ENCODE data around the gene PLEKHM2.

The PLEKHM2 gene

GRCh38 chr1:15737324-15738319, 53.5 kb downstream of the PLEKHM2 start:
- TF ChIP-seq, protein P1, sequence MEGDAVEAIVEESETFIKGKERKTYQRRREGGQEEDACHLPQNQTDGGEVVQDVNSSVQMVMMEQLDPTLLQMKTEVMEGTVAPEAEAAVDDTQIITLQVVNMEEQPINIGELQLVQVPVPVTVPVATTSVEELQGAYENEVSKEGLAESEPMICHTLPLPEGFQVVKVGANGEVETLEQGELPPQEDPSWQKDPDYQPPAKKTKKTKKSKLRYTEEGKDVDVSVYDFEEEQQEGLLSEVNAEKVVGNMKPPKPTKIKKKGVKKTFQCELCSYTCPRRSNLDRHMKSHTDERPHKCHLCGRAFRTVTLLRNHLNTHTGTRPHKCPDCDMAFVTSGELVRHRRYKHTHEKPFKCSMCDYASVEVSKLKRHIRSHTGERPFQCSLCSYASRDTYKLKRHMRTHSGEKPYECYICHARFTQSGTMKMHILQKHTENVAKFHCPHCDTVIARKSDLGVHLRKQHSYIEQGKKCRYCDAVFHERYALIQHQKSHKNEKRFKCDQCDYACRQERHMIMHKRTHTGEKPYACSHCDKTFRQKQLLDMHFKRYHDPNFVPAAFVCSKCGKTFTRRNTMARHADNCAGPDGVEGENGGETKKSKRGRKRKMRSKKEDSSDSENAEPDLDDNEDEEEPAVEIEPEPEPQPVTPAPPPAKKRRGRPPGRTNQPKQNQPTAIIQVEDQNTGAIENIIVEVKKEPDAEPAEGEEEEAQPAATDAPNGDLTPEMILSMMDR (IDR thresholded peaks at IDR 0.05; ENCODE audit: insufficient read depth, low read depth, low read length, missing control alignments) = no peak
- H3K4me3 ChIP-seq (ENCODE audit: low read length) = no peak overlapping the region
- no peak for DNase-seq (ENCODE audit: low read depth)

- TF ChIP-seq, protein P1 (IDR thresholded peaks at IDR 0.05; ENCODE audit: insufficient read depth, low read depth, low read length, missing control alignments) = no peak
- no peak overlapping the region for H3K4me3 ChIP-seq (ENCODE audit: low read length)
- no peak for DNase-seq (ENCODE audit: low read depth)
Measured at GRCh38 chr1:15738416-15739113, 54.4 kb downstream of the PLEKHM2 start.

- no peak for DNase-seq (ENCODE audit: low read depth)
- no peak overlapping the region for H3K4me3 ChIP-seq (ENCODE audit: low read length)
- TF ChIP-seq, protein P1 (IDR thresholded peaks at IDR 0.05; ENCODE audit: insufficient read depth, low read depth, low read length, missing control alignments) = no peak
Measured at GRCh38 chr1:15739259-15739658, 55.1 kb downstream of the PLEKHM2 start.

DNA sequence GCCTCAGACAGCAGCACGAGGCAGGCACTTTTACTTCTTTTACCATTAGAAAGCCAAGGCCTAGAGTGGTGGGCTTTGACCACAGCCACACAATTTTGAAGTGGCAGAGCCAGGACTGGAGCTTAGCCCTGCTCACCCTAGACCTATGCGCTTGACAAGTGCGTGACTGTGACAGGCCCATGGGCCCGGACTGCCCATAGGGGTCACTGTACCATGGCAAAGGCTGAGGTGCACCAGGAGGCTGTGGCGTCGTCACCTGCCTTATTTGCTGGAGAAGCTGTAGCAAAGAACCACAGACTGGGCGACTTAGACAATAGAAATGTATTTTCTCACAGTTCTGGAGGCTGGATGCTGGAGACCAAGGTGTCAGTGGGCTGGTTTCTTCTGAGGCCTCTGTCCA, 55.6 kb downstream of the PLEKHM2 start:
- no peak for DNase-seq (ENCODE audit: low read depth)
- H3K4me3 ChIP-seq (ENCODE audit: low read length) = no peak overlapping the region
- TF ChIP-seq, protein P1 (IDR thresholded peaks at IDR 0.05; ENCODE audit: insufficient read depth, low read depth, low read length, missing control alignments) = no peak

GRCh38 chr1:15740924-15741850, 57.1 kb downstream of the PLEKHM2 start:
- peak; percentile 85 for DNase-seq (ENCODE audit: low read depth)
- no peak overlapping the region for H3K4me3 ChIP-seq (ENCODE audit: low read length)
- TF ChIP-seq, protein P1 (IDR thresholded peaks at IDR 0.05; ENCODE audit: insufficient read depth, low read depth, low read length, missing control alignments) = peak; percentile 96

- TF ChIP-seq, protein P1 (IDR thresholded peaks at IDR 0.05; ENCODE audit: insufficient read depth, low read depth, low read length, missing control alignments) = no peak
- H3K4me3 ChIP-seq (ENCODE audit: low read length) = no peak within 1 kb of the TSS
- DNase-seq (ENCODE audit: low read depth) = no peak
Measured at GRCh38 chr1:15742339-15742801, 58.2 kb downstream of the PLEKHM2 start, which contains the start of gene TMEM82. Gene TMEM82, plus strand, starts transcription at chr1:15742499. Its CDS starts 61 bp downstream, at chr1:15742560.

All from epithelial cell of esophagus (primary cell).